HG03196 (cell line): ENCODE data around the gene CD300H.
"Not testable (repeated sequence)": the region's sequence is repeated elsewhere in the genome, so short reads cannot be mapped to it uniquely, and the experiment has no call there.

ENCODE experiments used
- ATAC-seq: cut with Tn5 transposase; IDR thresholded peaks from one replicate; pipeline ENCODE4 v1.9.1; 2021; ENCODE audit not compliant: unreplicated experiment

CD300H gene

GRCh38 chr17:74585711-74586110, 18.4 kb upstream of the CD300H start:
- no peak for ATAC-seq

DNA sequence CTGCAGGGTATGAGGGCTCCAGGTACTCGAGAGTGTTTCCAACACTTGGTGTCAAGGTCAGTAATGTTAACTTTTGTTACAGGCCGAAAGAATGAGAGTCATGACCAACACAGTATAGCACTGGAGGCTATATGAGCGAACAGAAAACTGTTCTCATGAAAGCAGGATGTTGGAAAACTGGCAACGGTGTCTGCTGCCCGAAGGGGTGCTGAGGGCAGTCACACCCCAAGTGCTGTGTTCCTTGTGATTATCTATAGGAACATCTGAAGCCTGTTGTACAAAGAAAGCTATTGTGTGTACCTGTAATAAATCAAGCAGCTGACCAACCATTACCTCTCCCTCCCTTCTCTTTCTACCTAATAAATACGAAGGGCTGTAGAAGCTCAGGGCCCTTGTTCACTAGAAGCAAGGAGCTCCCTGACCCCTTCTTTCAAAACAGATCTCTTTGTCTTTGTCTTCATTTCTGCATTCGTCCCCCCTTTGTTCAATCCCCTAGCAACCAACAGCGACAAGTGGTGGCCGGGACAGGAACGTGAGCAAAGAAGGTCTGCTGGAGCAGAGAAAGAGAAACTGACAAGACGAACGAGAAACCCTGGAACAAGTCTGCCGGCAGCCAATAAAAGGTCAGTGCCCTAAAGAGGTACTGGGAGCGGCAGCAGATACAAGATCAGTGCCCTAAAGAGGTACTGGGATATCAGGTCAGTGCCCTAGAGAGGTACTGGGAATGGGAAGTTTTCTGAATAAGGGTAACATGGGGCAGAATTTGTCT, 17.2 kb upstream of the CD300H start:
- no peak for ATAC-seq

- ATAC-seq = no peak
Measured at GRCh38 chr17:74582633-74583032, 15.3 kb upstream of the CD300H start.

DNA sequence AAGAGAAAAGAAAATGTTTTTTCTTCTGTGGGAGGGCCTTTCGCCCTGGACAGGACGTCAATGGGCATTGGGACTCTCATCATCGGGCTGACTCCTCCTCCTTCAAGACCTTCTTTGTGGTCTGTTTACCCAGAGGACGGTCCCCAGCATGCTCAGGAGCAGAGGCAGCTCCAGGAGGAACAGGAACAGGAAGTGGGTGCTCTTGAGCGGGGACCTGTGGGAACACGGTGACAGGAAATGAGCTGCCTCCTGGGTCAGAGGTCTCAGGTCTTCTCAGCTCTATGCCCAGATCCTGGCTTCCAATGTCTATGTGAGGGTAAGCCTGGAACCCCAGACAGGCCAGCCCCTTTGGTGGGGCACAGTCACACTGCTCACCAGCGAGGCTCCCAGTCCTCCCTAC, 12.6 kb upstream of the CD300H start:
- ATAC-seq = no peak

DNA sequence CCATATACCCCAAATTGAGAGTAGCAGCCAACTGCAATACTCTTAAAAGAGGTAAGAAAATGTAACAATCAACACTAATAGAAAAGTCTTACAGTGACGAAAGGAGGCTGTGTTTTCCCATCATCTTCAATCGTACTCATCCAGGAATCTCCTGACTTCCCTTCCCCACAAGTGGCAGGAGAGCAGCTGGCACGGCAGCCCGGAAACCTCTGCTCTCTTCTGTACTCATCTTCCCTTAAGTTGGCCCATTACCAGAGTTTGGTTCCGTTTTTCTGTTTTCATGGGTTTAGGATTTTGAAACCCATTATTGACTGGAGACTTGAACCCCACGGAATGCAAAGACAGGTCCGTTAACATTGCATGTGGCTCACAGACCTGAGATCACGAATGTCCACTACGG, 11.7 kb upstream of the CD300H start:
- ATAC-seq = no peak

DNA sequence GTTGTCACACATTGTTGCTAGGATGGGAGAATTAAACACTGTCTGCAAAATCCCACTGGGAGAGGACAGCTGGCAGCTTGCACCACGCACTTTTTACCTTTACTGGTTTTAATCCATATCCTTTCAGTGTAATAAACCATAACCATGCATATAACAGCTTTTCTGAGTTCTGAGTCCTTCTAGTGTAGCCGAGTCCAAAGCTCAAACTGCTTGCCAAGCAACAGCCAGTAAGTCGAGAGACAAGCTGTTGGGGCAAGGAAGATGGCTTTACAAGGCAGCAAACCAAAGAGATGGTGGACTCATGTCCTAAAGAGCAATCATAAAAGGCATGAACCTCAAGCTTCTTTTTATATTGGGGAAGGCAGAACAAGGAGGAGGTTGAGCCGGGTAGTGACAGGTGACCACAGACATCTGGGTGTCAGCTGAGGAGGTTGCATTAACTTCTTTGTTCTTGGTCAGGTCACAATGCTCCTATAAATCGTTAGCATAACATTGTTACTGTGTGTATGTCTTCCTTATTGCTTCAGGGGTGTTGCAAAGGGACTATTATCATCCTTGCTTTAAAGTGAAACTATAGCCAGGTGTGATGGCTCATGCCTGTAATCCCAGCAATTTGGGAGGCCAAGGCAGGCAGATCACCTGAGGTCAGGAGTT, 7.3 kb upstream of the CD300H start:
- ATAC-seq = no peak

DNA sequence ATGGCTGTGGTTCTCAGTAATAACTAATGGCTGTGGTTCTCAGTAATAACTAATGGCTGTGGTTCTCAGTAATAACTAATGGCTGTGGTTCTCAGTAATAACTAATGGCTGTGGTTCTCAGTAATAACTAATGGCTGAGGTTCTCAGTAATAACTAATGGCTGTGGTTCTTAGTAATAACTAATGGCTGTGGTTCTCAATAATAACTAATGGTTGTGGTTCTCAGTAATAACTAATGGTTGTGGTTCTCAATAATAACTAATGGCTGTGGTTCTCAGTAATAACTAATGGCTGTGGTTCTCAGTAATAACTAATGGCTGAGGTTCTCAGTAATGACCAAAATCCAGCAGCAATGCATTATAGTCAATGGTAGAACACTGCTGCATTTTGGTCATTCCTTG, 6.3 kb upstream of the CD300H start:
- not testable (repeated sequence) for ATAC-seq

- ATAC-seq = no peak
Measured at GRCh38 chr17:74573169-74573568, 5.9 kb upstream of the CD300H start.

DNA sequence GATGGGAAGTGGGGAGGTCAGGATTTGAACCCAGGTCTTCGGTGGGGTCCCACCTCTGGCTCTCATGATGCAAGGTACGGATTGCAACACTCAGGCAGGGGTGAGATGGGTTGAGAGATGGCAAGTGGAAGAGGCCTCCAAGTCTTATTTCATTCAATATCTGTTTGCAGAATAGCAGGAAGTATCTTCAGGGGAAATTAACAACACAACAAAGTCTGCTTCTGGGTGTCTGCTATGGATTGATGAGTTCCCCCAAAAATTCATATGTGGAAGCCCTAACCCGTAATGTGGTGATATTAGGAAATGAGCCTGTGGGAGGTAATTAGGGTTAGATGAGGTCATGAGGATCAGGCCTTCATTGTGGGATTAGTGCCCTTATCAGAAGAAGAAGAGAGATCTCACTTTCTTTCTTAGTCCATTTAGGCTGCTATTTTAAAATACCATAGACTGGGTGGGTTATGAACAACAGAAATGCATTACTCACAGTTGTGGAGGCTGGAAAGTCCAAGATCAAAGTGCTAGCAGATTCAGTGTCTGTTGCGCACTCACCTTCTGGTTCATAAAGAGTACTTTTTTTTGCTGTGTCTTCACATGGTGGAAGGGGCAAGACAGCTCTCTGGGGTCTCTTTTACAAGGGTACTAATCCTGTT, 4.4 kb upstream of the CD300H start:
- ATAC-seq = no peak

DNA sequence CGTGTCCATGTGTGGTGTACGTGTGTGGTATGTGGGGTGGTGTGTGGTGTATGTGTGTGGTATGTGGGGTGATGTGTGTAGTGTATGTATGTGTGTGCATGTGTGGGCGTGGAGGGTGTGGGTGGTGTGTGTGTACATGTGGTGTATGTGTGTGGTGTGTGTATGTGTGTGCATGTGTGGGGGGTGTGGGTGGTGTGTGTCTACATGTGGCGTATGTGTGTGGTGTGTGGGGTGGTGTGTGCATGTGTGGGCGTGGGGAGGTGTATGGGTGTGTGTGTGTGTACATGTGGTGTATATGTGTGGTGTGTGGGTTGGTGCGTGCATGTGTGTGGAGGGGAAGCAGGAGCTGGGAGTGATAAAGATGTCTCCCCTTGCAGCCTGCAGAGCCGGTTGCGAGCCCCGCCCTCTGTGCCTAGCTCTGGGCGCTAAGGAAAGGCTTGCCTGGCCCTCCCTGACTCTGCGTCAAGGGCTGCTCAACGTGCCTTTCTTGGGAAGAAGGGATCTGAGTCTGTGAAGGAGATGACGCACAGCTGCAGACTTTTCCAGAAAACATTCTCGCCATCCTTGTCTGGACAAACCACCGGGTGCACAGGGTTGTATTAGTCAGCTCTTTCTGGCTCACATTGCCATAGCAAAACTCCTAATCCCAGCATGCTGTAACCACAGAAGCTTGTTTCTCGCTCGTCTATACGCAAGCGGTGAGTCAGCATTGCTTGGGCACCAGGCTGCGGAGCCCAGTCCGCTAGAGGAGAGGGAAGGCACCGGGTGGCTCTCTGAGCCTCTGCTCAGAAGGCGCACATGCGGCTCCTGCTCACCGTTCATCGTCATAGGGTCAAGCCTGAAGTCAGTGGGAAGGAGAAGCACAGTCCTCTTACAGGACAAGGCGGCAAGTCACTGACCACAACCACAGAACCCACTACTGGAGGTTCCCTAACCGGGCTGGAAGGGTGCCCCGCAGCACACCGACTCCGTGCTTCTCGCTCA, 2.0 kb upstream of the CD300H start:
- ATAC-seq = no peak

DNA sequence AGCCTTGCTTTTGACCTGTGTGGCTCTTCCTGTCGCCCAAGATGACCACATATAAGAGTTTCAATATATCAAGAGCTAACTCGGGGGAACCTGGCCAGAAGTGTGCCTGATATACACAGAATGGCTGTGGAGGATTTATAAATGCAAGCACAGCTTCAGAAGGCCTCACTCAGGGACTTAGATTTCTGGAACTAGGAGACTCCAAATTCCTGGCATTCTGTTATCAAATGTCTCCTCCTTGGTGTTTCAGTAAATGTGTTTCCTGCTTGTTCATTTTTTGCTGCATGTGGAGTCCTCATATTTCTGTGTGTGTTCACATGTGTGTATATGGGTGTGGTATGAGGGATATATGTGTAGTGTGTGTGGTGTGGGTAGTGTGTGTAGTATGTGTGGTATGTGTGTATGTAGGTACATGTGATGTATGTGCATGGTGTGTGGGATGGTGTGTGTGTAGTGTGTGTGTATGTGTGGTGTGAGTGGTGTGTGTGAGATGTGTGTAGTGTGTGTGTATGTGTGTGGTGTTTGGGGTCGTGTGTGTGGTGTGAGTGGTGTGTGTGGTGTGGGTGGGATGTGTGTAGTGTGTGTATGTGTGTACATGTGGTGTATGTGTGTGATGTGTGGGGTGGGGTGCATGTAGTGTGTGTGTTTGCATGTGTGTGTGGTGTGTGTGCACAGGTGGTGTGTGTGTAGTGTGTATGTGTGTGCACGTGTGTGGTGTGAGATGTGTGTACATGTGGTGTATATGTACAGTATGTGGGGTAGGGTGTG, 981 bp upstream of the CD300H start:
- ATAC-seq = no peak

DNA sequence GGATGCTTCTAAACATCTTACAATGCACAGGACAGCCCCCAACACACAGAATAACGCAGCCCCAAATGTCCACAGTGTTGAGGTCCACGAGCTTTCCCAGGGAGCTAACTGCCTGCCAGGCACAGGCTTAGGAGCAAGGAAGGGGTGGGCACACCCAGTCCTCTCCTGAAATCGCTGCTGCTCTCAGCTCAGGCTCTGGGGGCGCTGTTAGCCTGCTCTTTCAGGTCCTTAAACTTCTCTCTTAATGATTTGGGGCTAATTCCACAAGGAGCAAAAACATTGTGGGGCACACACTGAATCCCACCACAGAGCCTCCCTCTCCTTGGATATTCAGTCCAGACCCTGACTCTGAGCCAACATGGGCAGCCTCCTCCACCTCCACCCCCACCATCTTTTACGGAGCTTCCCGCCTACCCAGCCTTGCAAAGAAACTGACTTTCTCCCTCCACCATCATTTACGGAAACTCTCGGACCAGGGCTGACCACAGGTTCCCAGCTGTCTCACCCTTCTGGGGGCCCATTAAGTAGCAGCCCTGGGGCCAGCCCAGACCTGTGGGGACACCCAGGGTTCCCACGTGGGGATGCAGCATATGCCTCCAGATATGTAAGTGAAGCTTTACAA, 1.1 kb downstream of the CD300H start:
- ATAC-seq = no peak

DNA sequence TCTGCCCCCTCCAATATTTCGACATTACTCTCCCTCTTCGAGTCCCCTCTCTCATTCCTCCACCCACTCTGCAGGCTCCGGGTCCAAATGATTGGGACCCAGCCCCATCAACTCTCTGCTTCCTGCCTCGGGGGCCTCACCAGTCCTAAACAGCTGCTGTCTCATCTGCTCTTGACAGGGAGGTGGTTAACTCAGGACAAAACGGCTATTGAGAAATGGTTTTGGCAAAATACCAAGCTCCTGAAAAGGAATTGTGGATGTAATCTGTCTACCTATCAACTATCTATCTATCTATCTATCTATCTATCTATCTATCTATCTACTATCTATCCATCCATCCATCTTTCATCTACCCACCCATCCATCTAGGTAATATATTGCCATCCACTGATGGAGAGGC, 2.2 kb downstream of the CD300H start:
- no peak for ATAC-seq

GRCh38 chr17:74563358-74563757, 4.0 kb downstream of the CD300H start:
- ATAC-seq = no peak

GRCh38 chr17:74561586-74561985, 5.7 kb downstream of the CD300H start:
- ATAC-seq = no peak

- no peak for ATAC-seq
Measured at GRCh38 chr17:74558882-74559519, 8.3 kb downstream of the CD300H start.

- ATAC-seq = not testable (repeated sequence)
Measured at GRCh38 chr17:74558402-74558801, 8.9 kb downstream of the CD300H start.

- ATAC-seq = no peak
Measured at GRCh38 chr17:74555427-74555940, 11.8 kb downstream of the CD300H start.

DNA sequence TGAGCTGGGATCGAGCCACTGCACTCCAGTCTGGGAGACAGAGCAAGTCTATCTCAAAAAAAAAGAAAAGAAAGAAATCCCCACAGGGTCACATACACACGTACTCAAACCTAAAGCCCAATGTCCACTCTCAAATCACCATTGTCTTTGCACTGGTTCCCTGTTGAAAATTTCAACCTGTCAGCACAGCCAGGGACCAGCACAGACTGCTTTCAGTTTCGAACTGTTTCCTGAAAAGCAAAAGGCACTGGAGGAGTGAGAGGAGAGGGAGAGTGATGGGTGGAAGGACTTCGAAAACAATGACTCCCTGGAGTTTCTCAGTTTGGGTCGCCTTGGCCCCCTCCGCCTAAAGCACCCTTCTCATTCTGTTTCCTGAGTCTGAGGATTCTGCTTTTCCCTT, 12.4 kb downstream of the CD300H start:
- no peak for ATAC-seq
